Activated T-helper 1 cell treated with anti-CD3 and anti-CD28 coated beads, Interleukin-2, amount 50 U/mL, for 16 hours (primary cell): ENCODE results near the gene TMEM11.

ENCODE experiments used
- DNase-seq, 2 donors: peaks; one replicate each; pipeline ENCODE4 v3.0.0-alpha.2; 2020; ENCODE audit warnings: low read depth in 1 of 2, low spot score in 1 of 2

Gene TMEM11

DNA sequence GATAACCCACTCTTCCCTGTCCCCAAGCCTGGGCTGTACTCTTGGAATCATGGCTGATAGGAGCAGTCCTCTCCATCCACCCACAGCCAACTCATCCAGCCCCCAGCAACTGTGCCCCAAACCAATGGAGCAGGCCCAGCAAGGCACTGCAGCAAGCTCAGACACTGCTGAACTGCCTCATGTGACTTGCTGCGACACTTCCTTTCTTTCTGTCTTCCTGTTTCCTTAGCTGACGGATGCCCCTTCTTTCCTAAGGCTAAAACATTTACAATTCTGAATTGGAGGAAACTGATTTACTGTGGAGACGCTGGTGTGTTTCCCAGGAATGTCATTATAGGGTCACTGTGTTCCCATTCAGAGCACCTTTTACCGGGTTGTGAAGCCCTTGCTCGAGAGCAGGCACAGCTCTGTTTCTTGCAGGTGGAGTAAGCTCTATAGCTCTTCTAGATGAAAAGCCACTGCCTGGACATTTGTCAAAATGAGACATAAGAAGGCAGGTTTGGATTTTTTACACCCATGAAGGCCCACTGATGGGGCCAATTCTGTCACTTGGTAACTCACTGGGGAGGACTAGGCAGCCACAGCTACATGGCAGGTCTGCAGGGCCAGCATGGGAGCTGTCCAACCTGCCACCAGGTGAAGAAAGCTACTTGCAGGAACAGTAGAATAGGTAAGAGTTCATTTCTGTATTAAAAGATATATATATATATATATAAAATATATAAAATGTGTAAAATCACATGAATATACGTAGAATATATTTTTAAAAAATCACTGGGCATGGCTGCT lies 27.4 kb downstream of the TMEM11 start:
- DNase-seq = no peak

GRCh38 chr17:21185061-21185460 lies 28.9 kb downstream of the TMEM11 start:
- DNase-seq = no peak

DNA sequence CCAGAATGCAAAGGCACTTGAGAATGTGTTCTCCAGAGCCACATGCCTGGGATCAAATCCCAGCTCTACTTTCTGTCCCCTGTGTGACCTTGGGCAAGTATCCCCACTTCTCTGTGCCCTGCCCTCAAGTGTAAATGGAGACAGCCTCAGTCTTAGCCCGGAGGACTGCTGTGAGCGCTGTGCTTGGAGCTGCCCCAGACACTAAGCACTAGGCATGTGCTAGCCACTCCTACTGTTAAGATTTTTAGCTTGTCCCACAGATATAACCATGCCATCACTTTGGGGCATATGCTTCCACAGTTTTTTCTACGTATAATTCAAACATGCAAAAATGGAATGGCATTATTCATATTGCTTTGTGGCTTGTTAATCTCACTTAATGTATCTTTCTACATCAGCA lies 29.4 kb downstream of the TMEM11 start:
- DNase-seq = no peak

DNA sequence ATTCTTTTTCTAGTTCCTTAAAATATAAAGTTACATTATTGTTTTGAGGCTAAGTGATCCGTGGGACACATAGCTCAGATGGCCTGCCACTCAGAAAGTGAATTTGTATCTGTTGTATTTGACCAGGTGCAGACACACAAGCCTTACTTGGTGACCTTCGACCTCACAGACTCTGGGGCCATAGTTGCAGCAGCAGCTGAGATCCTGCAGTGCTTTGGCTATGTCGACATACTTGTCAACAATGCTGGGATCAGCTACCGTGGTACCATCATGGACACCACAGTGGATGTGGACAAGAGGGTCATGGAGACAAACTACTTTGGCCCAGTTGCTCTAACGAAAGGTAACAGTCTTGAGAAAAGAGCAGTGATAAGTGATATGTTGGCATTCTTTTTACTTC lies 30.5 kb downstream of the TMEM11 start:
- no peak for DNase-seq

DNA sequence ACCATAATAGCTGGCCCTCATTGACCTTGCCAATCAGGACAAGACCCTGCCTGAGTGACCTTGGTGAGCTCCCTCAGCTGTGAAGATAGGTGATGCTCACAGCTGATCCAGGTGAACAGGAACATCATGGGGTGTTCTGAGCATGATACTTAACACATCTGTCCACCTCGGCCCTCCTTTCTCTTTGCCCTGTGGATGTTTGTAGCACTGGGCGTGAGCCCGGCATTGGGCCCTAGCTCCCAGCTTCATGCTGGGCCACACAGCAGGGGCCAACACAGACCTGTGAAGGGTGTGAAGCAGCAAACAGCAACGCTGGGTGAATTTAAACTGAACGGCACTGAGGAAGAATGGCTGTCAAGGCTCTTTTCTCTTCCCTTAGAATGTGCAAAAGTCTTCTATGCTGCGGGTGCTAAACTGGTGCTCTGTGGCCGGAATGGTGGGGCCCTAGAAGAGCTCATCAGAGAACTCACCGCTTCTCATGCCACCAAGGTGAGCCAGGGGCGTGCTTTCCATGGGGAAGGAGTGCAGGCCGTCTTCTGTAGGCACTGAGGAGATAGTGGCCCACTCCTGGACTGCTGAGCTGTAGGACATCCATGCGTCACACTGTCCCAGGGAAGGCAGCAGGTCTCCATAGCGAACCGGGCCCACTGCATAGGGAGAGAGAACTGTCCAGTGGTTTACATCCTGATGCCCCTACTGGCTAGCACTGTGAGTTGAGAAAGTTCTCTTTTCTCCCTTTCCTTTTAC lies 35.9 kb downstream of the TMEM11 start:
- no peak for DNase-seq

- DNase-seq = no peak
Measured at GRCh38 chr17:21177401-21177800, 36.6 kb downstream of the TMEM11 start.

DNA sequence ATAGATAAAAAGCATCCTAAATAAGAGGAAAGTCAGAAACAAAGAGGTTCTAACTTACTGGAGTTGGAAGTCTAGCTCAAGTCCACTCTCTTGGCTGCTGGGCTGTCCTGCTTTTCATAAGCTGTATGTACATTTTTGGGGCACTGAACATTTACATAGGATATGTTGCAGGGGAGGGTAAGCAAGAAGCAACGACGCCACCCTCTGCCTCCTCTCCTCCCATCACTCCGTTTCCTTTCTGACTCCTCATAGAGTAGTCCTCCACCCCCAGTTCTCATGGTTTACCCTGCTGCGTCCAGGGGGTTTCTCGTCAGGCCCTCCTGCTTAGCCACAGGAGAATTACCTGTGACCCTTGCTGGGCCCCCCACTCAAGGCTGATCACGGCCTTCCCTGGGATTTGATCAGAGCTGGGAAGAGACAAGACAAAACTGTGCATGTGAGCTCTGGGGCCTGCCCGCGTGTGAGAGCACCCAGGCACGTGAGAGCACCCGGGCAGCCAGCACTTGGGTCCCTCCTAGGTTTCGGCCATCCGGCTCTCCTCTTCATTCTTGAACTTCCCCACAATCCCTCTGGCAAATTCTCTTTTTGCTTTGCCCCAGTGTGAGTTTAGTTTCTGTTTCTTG lies 37.1 kb downstream of the TMEM11 start:
- DNase-seq = no peak

- no peak for DNase-seq
Measured at GRCh38 chr17:21174713-21175112, 39.2 kb downstream of the TMEM11 start.

DNA sequence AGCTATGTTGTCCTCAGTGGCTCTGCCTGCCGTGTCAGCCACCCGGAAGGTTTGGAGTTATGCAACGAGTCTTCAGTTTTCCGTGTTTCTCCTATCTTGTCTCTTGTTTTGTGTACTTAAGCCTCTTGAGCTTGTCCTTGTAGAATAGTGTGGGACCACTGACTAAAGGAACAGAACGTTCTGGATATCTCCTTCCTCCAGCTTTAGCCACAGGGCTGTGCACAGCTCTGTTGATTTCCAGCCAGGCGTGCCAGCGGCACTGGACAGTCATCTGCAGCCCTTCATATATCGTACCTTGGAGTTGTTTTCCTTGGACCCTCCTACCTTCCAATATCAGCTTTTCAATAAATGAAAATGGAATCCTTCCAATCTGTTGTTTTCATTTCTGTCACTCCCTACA lies 39.8 kb downstream of the TMEM11 start:
- no peak for DNase-seq

DNA sequence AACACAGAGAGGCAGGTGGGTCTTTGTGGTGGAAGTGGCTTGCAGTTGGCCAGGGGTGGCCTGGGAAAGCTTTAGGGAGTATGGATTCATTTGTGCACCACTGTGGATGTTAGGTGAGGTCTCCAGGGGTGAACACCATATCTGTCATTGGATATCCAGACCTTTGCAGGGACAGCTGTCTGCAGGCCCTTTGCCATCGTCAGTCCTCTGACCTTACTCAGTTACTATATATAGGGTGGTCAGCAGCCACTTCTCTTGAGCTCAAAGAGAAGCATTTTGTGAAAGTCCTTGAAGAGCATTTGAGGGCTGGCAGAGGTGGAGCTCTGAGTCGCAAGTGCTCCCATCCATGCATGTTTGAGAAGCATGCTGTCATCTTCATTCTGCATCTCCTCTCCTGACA lies 40.4 kb downstream of the TMEM11 start:
- no peak for DNase-seq

DNA sequence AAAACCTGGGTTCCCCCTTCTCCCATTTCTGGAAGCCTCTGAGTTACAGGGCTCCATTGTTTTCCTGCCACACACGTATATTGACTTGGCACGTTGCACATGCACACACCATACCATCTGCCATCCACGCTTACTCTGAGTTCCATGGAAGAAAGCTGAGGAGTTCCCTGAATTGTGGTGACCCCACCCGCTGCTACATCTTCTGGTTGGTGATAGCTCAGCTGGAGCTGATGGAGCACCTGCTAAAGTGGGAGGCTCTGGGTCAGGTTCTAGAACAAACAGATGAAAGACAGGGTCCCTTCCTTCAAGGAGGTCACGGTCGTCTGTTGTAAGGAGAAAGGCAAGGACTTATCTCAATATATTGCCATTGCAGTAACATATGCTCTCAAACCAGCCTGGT lies 41.1 kb downstream of the TMEM11 start:
- no peak for DNase-seq

GRCh38 chr17:21171970-21172510 lies 41.9 kb downstream of the TMEM11 start:
- DNase-seq = no peak

- DNase-seq = no peak
Measured at GRCh38 chr17:21171309-21171922, 42.5 kb downstream of the TMEM11 start.

DNA sequence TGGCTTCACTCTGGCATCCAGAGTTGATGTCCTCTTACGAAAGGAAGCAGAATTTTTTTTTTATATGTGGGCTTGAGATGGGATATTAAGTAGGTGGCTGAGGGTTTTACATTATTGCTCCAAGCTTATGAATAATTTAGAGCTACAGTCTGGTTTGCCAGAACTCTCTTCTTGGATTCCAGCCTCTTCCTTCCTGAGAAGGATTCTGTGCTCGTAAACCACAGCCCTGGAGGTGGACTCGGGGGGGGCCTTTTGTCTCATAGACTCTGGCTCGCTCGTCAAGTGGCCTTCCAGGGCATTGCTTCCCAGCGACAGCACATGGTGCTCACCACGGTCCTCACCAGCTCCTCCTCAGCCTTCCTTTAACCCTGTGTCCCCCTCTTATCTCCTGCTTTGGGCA lies 43.2 kb downstream of the TMEM11 start:
- DNase-seq = no peak

DNA sequence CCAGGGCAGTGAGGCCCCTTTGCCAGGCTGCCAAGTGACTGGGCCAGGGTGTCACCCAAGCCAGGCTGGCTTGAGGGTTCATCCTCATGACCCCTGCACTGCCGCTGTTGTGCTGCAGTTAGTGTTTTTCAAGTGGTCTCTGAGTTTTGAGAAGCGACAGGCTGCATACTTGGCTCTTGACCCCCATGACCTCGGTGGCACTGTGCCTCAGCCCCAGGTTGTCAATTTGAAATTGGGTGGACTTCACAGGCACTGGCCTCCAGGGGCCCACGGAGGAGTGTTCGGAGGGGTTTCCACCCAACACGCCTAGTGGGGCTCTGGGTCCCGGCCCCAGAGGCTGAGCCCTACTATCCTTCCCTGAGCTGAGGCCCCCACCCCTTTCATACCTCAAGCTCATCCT lies 44.5 kb downstream of the TMEM11 start:
- no peak for DNase-seq

DNA sequence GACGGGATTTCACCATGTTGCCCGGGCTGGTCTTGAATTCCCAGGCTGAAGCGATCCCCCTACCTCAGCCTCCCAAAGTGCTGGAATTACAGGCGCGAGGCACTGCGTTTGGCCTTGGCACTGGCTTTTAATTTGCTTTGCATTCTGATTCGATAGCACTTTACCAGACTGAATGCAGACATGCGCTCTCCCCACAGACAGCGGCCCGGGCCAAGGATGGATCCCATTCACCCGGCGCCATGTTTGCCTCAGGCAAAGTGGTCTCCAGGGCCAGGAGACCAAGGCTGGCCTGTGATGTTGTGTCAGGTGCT lies 45.5 kb downstream of the TMEM11 start:
- no peak for DNase-seq

DNA sequence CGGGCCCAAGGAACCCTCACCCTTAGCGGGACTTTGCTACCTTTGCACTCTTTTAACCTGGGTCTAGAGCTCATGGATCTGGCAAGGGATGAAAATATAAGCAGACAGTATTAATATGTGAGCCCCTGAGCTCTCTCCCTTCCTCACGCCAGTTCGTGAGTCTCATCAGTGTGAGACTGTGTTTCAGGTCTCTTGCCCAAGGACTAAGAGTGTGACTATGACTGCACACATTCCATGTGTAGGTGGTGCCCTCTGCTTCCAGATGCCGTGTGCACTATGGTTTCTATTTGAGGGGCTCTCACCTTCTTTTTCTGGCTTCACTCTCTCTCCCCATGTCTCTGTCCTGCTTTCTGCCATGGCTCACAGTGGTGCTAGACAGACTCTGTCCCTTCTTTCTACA lies 46.7 kb downstream of the TMEM11 start:
- DNase-seq = no peak

- no peak for DNase-seq
Measured at GRCh38 chr17:21166595-21167210, 47.3 kb downstream of the TMEM11 start.

DNA sequence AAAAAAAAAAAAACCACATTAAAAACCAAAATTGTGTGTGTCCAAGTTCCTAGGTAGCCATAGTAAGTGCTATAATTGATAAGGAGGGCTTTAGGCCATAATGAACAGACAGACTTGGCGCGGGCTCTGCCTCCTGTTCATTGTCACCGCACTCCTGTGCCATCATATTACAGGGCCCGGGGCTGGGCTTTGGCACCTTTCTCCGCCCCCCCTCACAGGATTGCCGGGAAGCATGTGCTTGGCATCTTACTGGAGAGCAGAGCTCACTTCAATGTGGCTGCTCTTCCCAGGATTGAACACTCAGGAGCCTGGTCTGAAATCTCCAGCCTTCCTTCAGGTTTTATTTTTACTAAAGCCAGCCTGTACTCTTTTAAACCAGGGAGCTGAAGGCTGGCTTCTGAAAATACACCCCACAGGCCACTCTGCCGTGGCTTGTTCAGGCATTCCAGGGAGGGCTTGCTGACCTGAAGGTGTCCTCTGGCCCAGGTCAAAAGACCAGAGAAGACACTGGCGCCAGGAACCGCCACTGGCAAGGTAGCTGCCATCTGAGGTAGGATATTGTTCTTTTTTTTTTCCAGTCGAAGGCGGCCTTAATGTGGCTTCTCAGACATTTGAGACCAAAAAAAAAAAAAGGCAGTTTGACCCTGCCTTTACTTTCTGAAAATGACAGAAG lies 47.9 kb downstream of the TMEM11 start:
- DNase-seq = no peak

DNA sequence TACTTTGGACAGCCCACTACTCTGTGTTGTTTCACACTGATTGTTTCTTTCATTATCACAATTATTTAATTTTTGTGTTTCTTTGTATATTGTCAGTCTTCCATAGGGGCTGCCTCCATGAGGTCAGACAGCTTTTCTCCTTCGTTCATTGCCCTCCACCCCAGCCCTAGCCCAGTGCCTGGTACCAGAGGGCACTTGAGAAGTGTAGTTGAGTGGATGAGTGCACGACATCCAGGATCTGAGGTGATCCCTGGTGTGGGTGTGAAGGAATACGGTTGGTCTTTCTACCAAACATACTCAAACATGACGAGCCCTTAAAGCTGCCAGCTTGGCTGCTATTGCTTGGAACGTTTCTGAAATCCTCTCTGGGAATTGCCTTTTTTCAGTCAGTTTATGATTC lies 49.3 kb downstream of the TMEM11 start:
- no peak for DNase-seq

DNA sequence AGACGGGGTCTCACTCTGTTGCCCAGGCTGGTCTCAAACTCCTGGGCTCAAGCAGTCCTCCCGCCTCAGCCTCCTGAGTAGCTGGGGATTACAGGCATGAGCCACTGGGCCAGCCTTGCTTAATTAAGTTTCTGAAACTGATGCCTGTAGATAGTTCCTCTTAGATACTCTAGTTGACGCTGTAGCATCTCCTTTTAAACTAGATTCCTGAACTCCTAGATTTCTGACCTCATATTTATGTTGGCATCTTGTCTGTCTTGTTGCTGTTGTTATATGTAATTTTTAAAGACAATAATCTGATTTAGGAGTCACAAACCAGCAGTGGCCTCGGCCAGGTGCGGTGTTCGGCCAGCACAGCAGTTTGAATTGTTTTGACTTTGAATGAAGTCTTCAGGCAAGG lies 49.7 kb downstream of the TMEM11 start:
- DNase-seq = no peak
